Amniotic epithelial cell (primary cell): ENCODE data around the gene VPS26B.
A peak's percentile ranks its signal among the peaks of the same experiment; 100 is the strongest.
"Not testable (repeated sequence)": the region's sequence is repeated elsewhere in the genome, so short reads cannot be mapped to it uniquely, and the experiment has no call there.

Experiments used
- DNase-seq: peaks from one replicate; pipeline ENCODE4 v3.0.0-alpha.2; 2010; ENCODE audit warnings: low read depth

Gene VPS26B

DNA sequence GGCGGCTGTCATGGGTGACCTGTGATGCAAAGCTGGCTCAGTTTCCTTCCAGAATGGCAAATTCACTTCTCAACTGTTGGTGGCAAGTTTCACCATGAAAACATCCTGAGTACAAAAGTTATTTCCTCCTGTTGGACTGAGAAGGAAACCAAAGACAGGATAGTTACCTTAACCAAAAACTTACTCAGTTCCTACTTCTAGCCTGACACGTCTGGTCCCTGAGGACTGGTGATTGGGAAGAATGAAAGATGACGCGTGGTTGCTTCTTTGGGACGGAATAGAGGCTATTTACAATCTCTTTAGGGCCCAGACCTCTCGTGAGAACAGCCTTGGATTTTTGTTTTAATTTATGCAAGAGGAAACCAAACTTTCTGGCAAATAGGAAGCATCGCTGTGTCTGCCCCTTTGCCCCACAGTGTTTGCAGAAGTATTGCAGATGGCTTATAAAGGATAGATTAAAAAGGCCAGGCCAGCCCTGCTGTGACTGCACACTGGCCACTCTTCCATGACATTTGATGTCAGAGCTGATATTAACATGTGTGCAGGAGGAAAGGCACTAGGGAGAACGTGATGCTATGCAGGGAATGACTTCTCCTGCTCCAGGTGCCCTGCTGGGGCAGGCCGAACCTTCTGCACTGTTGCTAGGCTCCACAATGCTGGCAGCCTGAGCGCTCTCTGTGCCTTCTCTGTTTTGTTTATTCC is 7.6 kb downstream of the VPS26B start:
- DNase-seq, result no peak

DNA sequence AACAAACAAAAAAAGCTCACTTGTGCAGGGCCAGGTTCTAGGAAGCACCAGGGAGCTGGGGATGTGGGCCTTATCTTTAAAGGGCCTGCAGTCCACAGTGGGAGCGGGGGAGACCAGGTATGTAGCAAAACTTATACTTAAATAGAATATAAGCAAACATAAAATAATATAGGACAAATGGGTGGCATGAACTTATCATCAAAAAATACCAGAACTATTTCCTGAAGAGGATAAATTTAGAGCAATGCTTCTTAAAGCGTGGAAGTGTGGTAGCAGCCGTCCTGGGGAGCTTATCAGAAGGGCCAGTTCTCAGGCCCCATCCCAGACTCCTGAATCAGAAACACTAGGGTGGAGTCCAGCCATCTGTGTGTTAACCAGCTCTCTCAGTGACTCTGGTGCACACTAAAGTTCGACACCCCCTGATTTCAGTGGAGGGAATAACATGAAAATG is 9.3 kb downstream of the VPS26B start:
- DNase-seq, result no peak

DNA sequence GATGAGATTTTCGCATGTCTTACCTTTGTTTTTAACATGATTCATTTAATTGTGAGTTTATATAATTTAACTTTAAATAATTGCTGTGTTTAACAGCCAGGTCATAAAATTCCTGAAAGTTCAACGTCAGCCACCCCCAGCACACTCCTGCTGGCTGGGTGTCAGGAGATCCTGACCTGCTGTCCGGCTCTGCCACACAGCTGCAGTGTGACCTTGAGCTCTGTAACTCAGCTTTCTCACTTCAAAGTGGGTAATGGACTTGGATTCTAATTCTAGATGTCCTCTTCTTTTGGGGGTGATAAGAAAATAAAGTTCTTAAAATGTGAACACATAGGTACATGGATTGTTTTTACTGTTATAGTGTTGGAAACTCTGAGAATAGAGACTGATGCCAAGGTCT is 10.9 kb downstream of the VPS26B start:
- DNase-seq, result no peak

DNA sequence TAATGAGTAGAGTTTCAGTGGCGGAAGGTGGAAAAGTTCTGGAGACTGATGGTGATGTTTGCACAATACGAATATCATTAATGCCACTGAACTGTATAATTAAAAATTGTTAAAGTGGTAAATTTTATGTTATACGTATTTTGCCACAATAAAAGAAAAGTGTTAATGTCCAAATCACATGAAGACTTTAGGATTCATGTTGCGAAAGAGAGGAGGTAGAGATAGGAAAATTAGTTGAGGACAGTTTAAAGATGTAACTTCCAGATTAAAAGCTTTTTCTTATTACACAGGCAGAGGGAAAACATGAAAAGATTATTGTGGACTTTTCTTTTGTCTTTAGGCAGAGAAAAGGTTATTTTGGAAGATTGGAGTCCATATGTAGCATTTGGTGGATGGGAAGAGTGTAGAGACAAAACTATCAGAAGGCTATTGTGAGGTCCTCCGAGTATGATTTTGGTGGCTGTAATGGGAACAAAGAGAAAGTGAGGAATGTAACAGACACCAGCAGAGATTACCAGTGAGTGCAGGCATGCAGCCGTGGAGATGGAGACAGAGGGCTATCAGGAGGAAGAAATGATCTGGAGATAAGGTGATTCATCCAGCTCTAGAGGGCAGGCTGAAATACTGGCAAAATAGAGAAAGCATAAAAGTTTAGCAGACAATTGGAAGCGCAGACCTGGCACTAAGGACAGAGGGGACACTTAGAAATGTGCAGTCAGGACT is 12.5 kb downstream of the VPS26B start:
- DNase-seq, result peak; percentile 63

DNA sequence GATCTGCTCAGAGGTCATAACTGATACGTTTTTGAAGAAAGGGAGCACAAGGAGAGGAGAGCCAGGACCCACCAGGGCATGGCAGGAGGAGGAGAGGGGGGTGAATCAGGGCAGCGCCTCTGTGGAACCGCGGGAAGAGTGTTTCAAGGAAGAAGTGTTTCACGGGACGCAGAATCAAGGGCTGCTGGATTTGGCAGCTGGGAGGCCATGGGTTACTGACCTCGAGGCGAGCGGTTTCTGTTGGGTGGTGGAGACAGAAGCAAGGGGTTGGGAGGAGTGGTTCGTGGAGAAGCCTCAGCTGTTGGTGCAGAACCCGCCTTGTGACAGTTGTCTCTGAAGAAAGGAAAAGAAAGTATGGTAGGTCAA is 13.1 kb downstream of the VPS26B start:
- DNase-seq, result no peak

DNA sequence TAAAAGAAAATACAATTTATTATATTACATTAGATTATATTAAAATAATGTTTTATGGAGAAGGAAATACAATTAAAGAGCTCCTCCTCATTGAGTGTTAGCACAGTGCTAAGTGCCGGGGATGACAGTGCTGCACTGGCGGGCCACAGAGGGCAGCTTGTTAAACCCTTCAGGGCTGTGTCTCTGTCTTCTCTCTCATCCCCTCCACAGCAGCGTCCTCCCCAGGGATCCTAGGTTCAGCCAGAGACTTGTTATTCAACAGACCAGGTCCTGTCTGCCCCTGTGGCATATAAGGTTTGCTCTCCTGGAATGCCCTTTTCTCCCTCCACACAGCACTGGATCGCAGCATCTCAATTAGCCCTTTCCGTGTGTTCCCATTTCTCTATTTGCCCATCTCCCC is 14.5 kb downstream of the VPS26B start:
- DNase-seq, result no peak

DNA sequence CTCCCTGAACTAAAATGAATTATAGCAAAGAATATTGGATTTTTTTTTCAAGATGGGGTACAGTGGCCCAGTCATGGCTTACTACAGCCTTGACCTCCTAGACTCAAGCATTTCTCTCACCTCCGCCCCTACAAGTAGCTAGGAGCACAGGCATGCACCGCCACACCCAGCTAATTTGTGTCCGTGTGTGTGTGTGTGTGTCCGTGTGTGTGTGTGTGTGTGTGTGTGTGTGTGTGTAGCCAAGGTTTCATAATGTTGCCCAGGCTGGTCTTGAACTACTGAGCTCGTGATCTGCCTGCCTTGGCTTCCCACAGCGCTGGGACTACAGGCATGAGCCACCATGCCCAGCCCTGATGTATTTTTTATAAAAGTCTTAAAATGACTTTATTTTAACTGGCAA is 16.1 kb downstream of the VPS26B start:
- DNase-seq, result no peak

DNA sequence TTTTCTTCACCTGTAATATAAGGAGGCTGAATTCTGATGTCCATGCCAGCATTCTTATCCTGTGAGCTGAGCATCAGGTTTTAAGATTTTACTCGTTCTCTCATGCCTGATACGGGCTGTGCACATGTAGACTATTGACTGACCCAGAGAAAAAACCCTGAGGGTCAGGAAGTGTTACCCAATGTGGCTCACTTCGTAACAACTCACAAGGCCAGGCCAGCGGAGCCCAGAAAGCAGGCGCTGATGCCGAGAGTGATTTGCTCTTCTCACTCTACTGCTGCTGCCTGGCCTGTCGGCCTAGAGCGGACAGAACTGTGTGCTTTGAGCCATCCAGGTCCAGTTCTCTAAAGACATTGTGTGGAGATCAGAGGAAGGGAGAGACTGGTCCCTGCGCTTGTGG is 17.9 kb downstream of the VPS26B start:
- no peak for DNase-seq

DNA sequence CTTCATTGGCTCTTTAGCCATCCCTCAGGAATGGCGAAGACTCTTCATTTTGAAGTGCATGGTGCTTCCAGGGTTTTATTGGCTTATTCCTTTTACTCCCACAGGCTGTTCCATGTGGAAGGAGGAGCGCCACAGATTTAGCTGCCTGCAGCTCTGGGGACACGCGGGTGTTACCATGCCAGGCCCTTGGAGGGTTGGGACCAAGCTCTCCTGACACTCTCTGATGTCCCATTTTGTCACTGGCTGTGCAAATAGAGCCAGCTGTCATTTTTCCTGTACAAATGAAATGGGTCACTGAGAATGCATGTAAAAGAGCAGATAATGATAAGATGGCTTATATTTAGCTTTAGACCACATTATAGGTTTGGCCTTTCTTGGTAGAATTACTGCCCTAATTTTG is 19.4 kb downstream of the VPS26B start:
- DNase-seq, result no peak

DNA sequence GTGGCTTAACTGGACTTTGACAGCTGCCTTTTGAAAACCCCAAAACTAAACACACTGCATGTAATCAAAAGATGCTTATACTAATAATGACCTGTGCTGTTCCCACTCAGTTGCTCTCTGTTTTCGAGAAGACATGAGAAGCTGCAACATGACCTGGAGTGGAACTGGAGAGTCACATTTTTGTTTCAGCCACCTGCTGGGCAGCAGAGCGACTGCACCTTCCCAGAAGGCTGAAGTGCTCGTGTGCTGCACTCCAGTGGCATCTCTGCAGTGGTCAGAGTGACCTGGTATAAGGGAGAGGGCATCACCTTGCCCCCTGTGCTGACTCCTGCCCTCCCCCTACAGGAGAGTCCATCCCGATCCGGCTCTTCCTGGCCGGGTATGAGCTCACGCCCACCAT is 20.1 kb downstream of the VPS26B start:
- DNase-seq, result peak; percentile 32

DNA sequence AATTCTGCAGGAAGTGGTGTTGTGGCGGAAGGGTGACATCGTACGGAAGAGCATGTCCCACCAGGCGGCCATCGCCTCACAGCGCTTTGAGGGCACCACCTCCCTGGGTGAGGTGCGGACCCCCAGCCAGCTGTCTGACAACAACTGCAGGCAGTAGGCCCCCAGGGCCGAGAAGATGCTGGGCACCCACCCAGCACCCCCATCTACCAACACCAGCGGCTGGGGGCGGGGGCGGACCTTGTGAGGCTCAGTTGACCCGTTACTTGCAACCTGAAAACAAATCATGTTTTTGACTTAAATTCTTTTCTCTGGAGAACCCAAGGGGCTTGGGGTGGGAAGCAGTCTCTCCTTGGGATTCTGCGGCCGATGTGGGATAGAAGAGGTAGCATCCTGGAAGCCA is 21.0 kb downstream of the VPS26B start:
- DNase-seq, result no peak

DNA sequence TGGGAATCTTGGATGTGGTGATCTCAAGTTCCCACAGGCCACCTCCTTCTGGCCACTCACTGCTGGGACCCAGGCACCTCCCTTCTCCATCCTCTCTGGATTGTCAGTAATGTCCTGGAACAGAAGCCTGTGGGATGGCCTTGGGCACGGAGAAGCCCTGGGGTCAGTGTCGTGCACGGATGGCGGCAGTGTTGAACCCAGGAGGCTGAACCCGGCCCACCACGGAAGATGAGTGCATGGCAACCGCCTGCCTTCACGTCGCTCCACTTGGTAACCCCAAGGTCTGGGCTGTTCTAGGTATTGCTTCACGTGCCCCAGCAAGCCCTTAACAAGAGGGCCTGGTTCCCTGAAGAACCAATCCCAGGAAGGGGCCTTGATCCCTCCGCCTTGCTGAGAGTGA is 21.6 kb downstream of the VPS26B start:
- DNase-seq, result no peak

DNA sequence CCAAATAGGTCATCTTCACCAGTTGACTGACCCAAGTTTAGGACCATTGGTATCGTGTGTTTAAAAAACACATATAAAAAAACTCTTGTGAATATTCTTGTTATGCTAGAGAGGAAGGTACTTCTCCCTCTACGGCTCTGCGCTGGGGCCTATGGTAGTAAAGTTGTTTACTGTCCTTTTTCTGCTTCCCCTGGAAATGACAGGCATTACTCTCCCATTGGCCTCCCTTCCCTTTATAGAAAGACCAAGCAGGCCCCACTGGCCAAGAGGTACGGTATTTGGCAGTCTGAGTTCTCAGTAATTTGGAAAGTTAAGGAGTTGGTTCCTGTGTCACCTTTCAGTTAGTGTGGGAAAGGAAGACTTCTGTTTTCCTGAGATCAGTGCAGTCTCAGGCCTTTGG is 22.2 kb downstream of the VPS26B start:
- DNase-seq, result no peak

DNA sequence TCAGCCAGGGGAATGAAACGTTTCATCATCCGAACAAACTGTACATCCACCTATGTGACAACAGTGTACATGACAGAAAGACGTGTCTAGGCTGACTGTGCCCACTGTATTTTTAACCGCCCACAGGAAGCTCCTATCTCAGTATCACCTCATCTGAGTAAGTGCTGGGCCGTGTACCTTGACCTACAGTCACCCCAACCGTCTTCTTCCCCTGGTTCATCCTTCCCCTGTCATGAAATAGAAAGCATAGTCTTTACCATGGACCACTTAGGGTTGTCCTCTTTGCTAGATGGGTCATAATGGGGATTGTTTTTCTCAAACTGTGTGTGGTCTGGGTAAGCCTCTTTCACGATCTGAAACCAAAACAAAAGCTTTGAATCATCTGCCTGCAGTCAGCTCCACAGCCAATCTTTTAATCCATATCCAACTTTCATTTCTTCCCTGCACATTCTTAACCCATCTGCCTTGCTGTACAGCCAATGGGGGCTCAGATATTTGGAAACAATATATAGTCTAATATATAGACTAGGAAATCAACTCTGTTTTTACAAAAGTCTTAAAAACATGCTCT is 24.5 kb downstream of the VPS26B start:
- DNase-seq, result no peak

DNA sequence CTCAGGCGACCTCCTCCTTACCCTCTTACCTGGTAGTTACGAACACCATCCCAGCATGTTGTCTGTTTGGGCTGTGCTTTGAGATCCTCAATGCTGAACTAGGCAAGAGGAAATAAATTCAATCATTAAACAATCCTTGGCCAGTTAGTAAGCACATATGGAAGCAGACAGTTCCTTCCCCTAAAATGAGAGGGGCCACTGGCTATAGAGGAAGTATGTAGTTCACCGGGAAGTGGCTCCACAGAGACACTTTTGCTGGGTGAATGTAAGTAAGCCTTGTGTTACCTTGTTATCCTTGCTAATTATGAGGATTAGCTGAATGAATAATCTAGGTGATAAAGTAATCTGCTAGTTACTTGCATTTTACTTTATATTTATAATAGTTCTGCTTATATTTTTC is 25.8 kb downstream of the VPS26B start:
- no peak for DNase-seq

DNA sequence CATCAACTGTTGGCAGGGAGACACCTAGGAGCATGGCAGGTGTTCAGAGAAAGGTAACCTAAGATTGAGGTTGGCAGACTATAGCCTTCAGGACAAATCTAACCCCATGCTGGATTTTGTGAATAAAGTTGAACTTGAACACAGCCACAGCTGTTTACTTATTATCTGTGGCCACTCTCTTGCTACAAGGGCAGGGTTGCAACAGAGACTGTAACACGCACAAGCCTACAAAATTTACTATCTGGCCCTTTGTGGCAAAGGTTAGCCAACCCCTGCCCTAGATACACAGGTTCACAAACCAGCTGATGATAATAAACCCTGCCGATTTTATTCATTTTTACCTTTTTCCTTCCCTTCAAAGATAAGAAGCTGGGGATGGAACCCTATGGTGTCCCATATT is 26.2 kb downstream of the VPS26B start:
- DNase-seq, result no peak

DNA sequence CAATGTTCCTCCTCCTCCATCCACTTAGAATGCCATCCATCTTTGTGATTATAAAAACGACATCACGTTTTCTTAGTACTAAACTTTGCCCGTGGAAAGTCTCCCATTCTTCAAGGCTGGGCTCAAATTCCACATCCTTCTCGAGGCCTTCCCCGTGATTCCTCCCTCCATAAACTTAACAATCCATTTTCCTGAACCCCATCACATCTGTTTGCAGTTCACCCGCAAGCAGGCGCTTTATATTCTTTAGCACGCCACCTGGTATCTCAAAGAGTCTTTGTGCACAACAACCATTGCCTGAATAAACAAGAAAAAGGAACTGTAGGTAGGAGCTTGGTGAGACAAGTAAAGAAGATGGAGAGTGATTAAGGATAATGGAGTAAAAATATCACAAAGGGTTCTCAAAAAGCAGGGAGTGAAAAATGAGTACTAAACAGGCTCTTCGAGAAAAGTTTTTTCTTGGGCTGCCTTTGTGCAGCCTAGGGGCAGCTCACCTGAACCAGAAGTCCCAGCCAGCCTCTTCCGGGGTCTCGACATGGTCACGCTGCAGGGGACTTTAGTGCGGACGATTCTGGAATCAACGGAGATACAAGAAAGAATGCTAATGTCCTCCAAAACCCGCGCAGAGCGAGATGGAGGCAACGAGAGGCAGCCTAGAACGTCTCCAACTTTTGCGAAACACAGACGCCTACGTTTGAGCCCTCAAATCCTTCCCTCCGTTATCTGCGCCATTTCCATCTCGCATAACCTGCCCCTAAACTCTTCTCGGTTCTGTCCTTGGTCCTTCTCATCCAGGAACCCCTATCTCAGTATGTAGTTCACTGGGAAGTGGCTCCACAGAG is 28.1 kb downstream of the VPS26B start:
- DNase-seq, result peak; percentile 67

DNA sequence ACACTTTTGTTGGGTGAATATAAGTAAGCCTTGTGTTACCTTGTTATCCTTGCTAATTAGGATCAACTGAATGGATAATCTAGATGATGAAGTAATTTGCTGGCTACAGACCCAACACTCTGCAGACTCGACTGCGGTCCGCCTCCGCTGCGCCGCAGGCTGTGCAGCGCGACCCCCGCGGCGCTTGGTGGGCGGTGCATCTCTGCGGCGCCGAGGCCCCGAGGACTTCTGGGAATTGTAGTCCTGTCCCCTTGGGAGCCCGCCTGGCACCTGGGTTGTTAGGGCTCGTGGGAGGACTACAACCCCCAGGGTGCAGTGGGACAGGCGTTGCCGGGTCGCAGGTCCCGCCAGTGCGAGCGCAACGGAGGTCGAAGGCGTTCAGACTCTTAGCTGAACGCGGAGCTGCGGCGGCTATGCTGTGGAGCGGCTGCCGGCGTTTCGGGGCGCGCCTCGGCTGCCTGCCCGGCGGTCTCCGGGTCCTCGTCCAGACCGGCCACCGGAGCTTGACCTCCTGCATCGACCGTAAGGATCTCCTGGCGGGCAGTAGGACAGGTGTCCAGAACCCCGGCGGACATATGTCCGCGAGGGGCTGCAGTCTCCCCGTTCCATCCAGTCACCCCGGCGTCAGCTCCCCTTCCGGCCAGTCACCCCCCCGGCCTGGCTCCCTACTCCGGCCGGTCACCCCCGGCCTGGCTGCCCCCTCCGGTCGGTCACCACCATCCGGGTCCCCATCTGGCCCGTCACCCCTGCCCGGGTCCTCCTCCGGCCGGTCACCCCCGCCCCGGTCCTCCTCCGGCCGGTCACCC is 28.9 kb downstream of the VPS26B start, which contains the start of the genes ACAD8 and THYN1:
ACAD8 (plus strand) TSS at position 381 of the 806 bp plus-strand sequence; CDS start at position 414, 33 bp downstream.
THYN1 (minus strand) TSS at position 165 of the 806 bp plus-strand sequence. CDS start 470 bp downstream, outside the sequence.
- peak; percentile 95 for DNase-seq

DNA sequence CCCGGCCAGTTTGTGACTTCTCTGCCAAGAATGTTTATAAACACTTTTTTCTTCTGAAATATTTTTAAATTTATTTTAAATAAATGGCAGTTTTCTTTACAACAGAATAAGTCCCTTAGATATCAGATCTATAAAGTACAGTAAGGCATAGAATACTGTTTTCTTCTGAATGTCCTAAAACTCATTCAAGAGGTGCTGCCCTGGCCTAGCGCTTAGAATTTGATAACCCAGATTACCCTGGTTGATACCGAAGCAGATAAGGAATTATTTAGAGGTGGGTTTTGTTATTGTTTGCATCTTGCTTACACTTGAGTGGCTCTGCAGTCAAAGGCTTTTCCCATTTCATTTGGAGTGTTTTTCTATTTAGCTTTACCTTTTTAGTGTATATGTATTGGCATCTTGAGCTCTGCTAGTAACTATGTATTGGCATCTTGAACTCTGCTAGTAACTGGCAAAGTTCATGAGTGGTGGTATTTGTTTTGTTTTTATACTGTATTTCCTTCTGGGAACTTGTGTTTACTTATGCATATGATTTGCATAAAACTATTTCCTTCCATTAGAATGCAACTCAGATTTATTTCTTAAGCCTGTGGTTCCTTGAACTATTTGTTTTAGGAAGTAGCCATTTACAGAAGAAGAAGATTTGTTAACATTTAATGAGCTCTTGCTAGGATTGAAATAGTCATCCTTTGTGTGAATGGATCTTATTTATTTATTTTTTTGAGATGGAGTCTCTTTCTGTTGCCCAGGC is 30.1 kb downstream of the VPS26B start:
- no peak for DNase-seq

DNA sequence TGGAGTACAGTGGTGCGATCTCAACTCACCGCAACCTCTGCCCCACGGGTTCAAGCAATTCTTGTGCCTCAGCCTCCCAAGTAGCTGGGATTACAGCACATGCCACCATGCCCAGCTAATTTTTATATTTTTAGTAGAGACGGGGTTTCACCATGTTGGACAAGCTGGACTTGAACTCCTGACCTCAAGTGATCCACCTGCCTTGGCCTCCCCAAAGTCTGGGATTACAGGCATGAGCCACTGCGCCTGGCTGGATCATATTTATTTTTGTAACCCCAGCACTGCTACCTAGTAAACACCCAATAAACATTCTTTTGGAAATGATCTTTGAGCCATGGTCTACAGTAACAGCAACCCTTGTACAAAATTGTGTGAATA is 30.7 kb downstream of the VPS26B start:
- not testable (repeated sequence) for DNase-seq

DNA sequence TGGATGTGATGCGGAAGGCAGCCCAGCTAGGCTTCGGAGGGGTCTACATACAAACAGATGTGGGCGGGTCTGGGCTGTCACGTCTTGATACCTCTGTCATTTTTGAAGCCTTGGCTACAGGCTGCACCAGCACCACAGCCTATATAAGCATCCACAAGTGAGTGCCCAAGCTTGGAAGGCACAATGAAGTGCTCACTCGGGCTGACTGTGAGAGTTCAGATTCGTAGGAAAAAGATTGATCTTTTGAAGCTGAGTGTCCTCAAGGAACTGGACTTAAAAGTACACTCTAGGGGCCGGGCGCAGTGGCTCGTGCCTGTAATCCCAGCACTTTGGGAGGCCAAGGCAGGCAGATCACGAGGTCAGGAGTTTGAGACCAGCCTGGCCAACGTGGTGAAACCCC is 32.6 kb downstream of the VPS26B start:
- no peak for DNase-seq
